ENCODE results near the gene MYH15.

The MYH15 gene

GRCh38 chr3:108376026-108376425 lies 134.4 kb downstream of the MYH15 start:
- H3K79me1 ChIP-seq (ENCODE audit: low read depth, low read length), result no peaks in the 10 kb centered on the region
- H3K4me1 ChIP-seq (ENCODE audit: control insufficient read depth in 2 of 2, insufficient read depth in 1 of 2, low read depth in 1 of 2, low read length in 2 of 2), result no peaks in the 10 kb centered on the region
- H3K23ac ChIP-seq (ENCODE audit: low read depth, low read length, poor library complexity), result no peak overlapping the region
- H2BK15ac ChIP-seq (ENCODE audit: low read length), result no peak overlapping the region
- H2BK5ac ChIP-seq (ENCODE audit: low read length), result no peak overlapping the region
- no peak overlapping the region for H3K14ac ChIP-seq (ENCODE audit: low read length)
- H3K27ac ChIP-seq (replicated peaks; ENCODE audit: low read length), result no peak overlapping the region
- no peak overlapping the region for H4K8ac ChIP-seq (ENCODE audit: low read depth, low read length)
- no peak overlapping the region for H2AK5ac ChIP-seq (ENCODE audit: low read depth, low read length)
- H3K36me3 ChIP-seq (replicated peaks in 1 of 2; ENCODE audit: control insufficient read depth in 2 of 2, insufficient read depth in 2 of 2, low read length in 2 of 2), result no peaks in the 10 kb centered on the region
- H3K4me2 ChIP-seq (ENCODE audit: insufficient read depth, low read length, poor library complexity, severe bottlenecking), result no peak overlapping the region
- no peak overlapping the region for H4K91ac ChIP-seq (ENCODE audit: low read depth, low read length, poor library complexity)
- no peak overlapping the region for H2BK120ac ChIP-seq (ENCODE audit: low read depth, low read length)
- DNase-seq (ENCODE audit: low spot score), result no peak
- no peaks in the 10 kb centered on the region for H3K9me3 ChIP-seq (replicated peaks in 1 of 2; ENCODE audit: control insufficient read depth in 2 of 2, insufficient read depth in 1 of 2, low read depth in 1 of 2, low read length in 2 of 2)
- no peak overlapping the region for H3K9ac ChIP-seq (ENCODE audit: low read depth, low read length, poor library complexity)
- no peak overlapping the region for H2AFZ ChIP-seq (ENCODE audit: low read length)
- H3K4ac ChIP-seq (ENCODE audit: low read length), result no peak overlapping the region
- H2BK12ac ChIP-seq (ENCODE audit: low read length), result no peak overlapping the region
- WGBS, 2 donors (ENCODE audit: extremely low coverage in 2 of 2, insufficient read length in 2 of 2, insufficient replicate concordance in 1 of 2), result no CpG with 5 or more reads among the region's 1 CpG
- no peak overlapping the region for H3K4me3 ChIP-seq (ENCODE audit: low read length in 2 of 2)
- no peaks in the 10 kb centered on the region for H3K27me3 ChIP-seq (ENCODE audit: control insufficient read depth in 3 of 3, insufficient read depth in 3 of 3, low read depth in 1 of 3, low read length in 3 of 3)
- no peak overlapping the region for H3K18ac ChIP-seq (ENCODE audit: low read length)

- H3K36me3 ChIP-seq (replicated peaks in 1 of 2; ENCODE audit: control insufficient read depth in 2 of 2, insufficient read depth in 2 of 2, low read length in 2 of 2), result no peaks in the 10 kb centered on the region
- no peaks in the 10 kb centered on the region for H3K9me3 ChIP-seq (replicated peaks in 1 of 2; ENCODE audit: control insufficient read depth in 2 of 2, insufficient read depth in 1 of 2, low read depth in 1 of 2, low read length in 2 of 2)
- H2AFZ ChIP-seq (ENCODE audit: low read length), result no peak overlapping the region
- no peak overlapping the region for H2BK5ac ChIP-seq (ENCODE audit: low read length)
- no peak for DNase-seq (ENCODE audit: low spot score)
- H2BK120ac ChIP-seq (ENCODE audit: low read depth, low read length), result no peak overlapping the region
- no peak overlapping the region for H4K91ac ChIP-seq (ENCODE audit: low read depth, low read length, poor library complexity)
- no peak overlapping the region for H2BK15ac ChIP-seq (ENCODE audit: low read length)
- no peak overlapping the region for H3K4me3 ChIP-seq (ENCODE audit: low read length in 2 of 2)
- WGBS, 2 donors (ENCODE audit: extremely low coverage in 2 of 2, insufficient read length in 2 of 2, insufficient replicate concordance in 1 of 2), result no CpG with 5 or more reads among the region's 2 CpGs
- no peak overlapping the region for H3K23ac ChIP-seq (ENCODE audit: low read depth, low read length, poor library complexity)
- H4K8ac ChIP-seq (ENCODE audit: low read depth, low read length), result no peak overlapping the region
- no peak overlapping the region for H3K4me2 ChIP-seq (ENCODE audit: insufficient read depth, low read length, poor library complexity, severe bottlenecking)
- no peak overlapping the region for H3K27ac ChIP-seq (replicated peaks; ENCODE audit: low read length)
- H2AK5ac ChIP-seq (ENCODE audit: low read depth, low read length), result no peak overlapping the region
- no peak overlapping the region for H3K9ac ChIP-seq (ENCODE audit: low read depth, low read length, poor library complexity)
- H3K14ac ChIP-seq (ENCODE audit: low read length), result no peak overlapping the region
- H3K79me1 ChIP-seq (ENCODE audit: low read depth, low read length), result no peaks in the 10 kb centered on the region
- H3K4me1 ChIP-seq (ENCODE audit: control insufficient read depth in 2 of 2, insufficient read depth in 1 of 2, low read depth in 1 of 2, low read length in 2 of 2), result no peaks in the 10 kb centered on the region
- no peak overlapping the region for H3K18ac ChIP-seq (ENCODE audit: low read length)
- H3K27me3 ChIP-seq (ENCODE audit: control insufficient read depth in 3 of 3, insufficient read depth in 3 of 3, low read depth in 1 of 3, low read length in 3 of 3), result peaks cover 0 to 7% (median 0%) of the 10 kb centered on the region in 3 experiments
- H3K4ac ChIP-seq (ENCODE audit: low read length), result no peak overlapping the region
- H2BK12ac ChIP-seq (ENCODE audit: low read length), result no peak overlapping the region
These were observed 151.4 kb downstream of the MYH15 start for GRCh38 chr3:108359011-108359410.

GRCh38 chr3:108357042-108357441 lies 153.4 kb downstream of the MYH15 start:
- H3K9ac ChIP-seq (ENCODE audit: low read depth, low read length, poor library complexity), result no peak overlapping the region
- H4K91ac ChIP-seq (ENCODE audit: low read depth, low read length, poor library complexity), result no peak overlapping the region
- H3K23ac ChIP-seq (ENCODE audit: low read depth, low read length, poor library complexity), result no peak overlapping the region
- H3K14ac ChIP-seq (ENCODE audit: low read length), result no peak overlapping the region
- no peak overlapping the region for H3K4me3 ChIP-seq (ENCODE audit: low read length in 2 of 2)
- no peaks in the 10 kb centered on the region for H3K36me3 ChIP-seq (replicated peaks in 1 of 2; ENCODE audit: control insufficient read depth in 2 of 2, insufficient read depth in 2 of 2, low read length in 2 of 2)
- no peak overlapping the region for H2BK5ac ChIP-seq (ENCODE audit: low read length)
- no peak for DNase-seq (ENCODE audit: low spot score)
- H4K8ac ChIP-seq (ENCODE audit: low read depth, low read length), result no peak overlapping the region
- no CpG with 5 or more reads among the region's 2 CpGs for WGBS, 2 donors (ENCODE audit: extremely low coverage in 2 of 2, insufficient read length in 2 of 2, insufficient replicate concordance in 1 of 2)
- H2AK5ac ChIP-seq (ENCODE audit: low read depth, low read length), result no peak overlapping the region
- peaks cover 0 to 2% of the 10 kb centered on the region in 2 donors for H3K4me1 ChIP-seq (ENCODE audit: control insufficient read depth in 2 of 2, insufficient read depth in 1 of 2, low read depth in 1 of 2, low read length in 2 of 2)
- H3K4ac ChIP-seq (ENCODE audit: low read length), result no peak overlapping the region
- H2AFZ ChIP-seq (ENCODE audit: low read length), result no peak overlapping the region
- no peak overlapping the region for H2BK12ac ChIP-seq (ENCODE audit: low read length)
- no peaks in the 10 kb centered on the region for H3K79me1 ChIP-seq (ENCODE audit: low read depth, low read length)
- H3K4me2 ChIP-seq (ENCODE audit: insufficient read depth, low read length, poor library complexity, severe bottlenecking), result no peak overlapping the region
- no peak overlapping the region for H2BK120ac ChIP-seq (ENCODE audit: low read depth, low read length)
- no peak overlapping the region for H3K27ac ChIP-seq (replicated peaks; ENCODE audit: low read length)
- no peak overlapping the region for H3K18ac ChIP-seq (ENCODE audit: low read length)
- peaks cover 0 to 7% (median 0%) of the 10 kb centered on the region in 3 experiments for H3K27me3 ChIP-seq (ENCODE audit: control insufficient read depth in 3 of 3, insufficient read depth in 3 of 3, low read depth in 1 of 3, low read length in 3 of 3)
- no peaks in the 10 kb centered on the region for H3K9me3 ChIP-seq (replicated peaks in 1 of 2; ENCODE audit: control insufficient read depth in 2 of 2, insufficient read depth in 1 of 2, low read depth in 1 of 2, low read length in 2 of 2)
- H2BK15ac ChIP-seq (ENCODE audit: low read length), result no peak overlapping the region

- no peak overlapping the region for H3K4ac ChIP-seq (ENCODE audit: low read length)
- H3K14ac ChIP-seq (ENCODE audit: low read length), result no peak overlapping the region
- no peak overlapping the region for H4K91ac ChIP-seq (ENCODE audit: low read depth, low read length, poor library complexity)
- H3K9ac ChIP-seq (ENCODE audit: low read depth, low read length, poor library complexity), result no peak overlapping the region
- no peaks in the 10 kb centered on the region for H3K9me3 ChIP-seq (replicated peaks in 1 of 2; ENCODE audit: control insufficient read depth in 2 of 2, insufficient read depth in 1 of 2, low read depth in 1 of 2, low read length in 2 of 2)
- H3K18ac ChIP-seq (ENCODE audit: low read length), result no peak overlapping the region
- H3K4me3 ChIP-seq (ENCODE audit: low read length in 2 of 2), result no peak overlapping the region
- H2AK5ac ChIP-seq (ENCODE audit: low read depth, low read length), result no peak overlapping the region
- no peak overlapping the region for H4K8ac ChIP-seq (ENCODE audit: low read depth, low read length)
- H3K27me3 ChIP-seq (ENCODE audit: control insufficient read depth in 3 of 3, insufficient read depth in 3 of 3, low read depth in 1 of 3, low read length in 3 of 3), result peaks cover 0 to 6% (median 0%) of the 10 kb centered on the region in 3 experiments
- H3K23ac ChIP-seq (ENCODE audit: low read depth, low read length, poor library complexity), result no peak overlapping the region
- no peaks in the 10 kb centered on the region for H3K79me1 ChIP-seq (ENCODE audit: low read depth, low read length)
- H2BK12ac ChIP-seq (ENCODE audit: low read length), result no peak overlapping the region
- H3K4me2 ChIP-seq (ENCODE audit: insufficient read depth, low read length, poor library complexity, severe bottlenecking), result no peak overlapping the region
- no peak overlapping the region for H3K27ac ChIP-seq (replicated peaks; ENCODE audit: low read length)
- no peak overlapping the region for H2AFZ ChIP-seq (ENCODE audit: low read length)
- H3K36me3 ChIP-seq (replicated peaks in 1 of 2; ENCODE audit: control insufficient read depth in 2 of 2, insufficient read depth in 2 of 2, low read length in 2 of 2), result no peaks in the 10 kb centered on the region
- WGBS, 2 donors (ENCODE audit: extremely low coverage in 2 of 2, insufficient read length in 2 of 2, insufficient replicate concordance in 1 of 2), result no CpG with 5 or more reads among the region's 1 CpG
- H2BK120ac ChIP-seq (ENCODE audit: low read depth, low read length), result no peak overlapping the region
- DNase-seq (ENCODE audit: low spot score), result no peak
- H2BK5ac ChIP-seq (ENCODE audit: low read length), result no peak overlapping the region
- H3K4me1 ChIP-seq (ENCODE audit: control insufficient read depth in 2 of 2, insufficient read depth in 1 of 2, low read depth in 1 of 2, low read length in 2 of 2), result peaks cover 0 to 2% of the 10 kb centered on the region in 2 donors
- H2BK15ac ChIP-seq (ENCODE audit: low read length), result no peak overlapping the region
These were observed 155.8 kb downstream of the MYH15 start for GRCh38 chr3:108354562-108354961.
